G401.6 (cell line): ENCODE data around the gene PAM.
A peak's percentile ranks its signal among the peaks of the same experiment; 100 is the strongest.
"Not testable (repeated sequence)": the region's sequence is repeated elsewhere in the genome, so short reads cannot be mapped to it uniquely, and the experiment has no call there.

Experiments
- FAIRE-seq: peaks from 2 replicates; lab custom pipeline; 2012; peaks lifted over from hg19 to GRCh38; lab: Jason Lieb, UNC

The PAM gene

GRCh38 chr5:102946414-102946813, 191.3 kb downstream of the PAM start:
- no peak for FAIRE-seq

- FAIRE-seq = no peak
These were observed 191.9 kb downstream of the PAM start for GRCh38 chr5:102946971-102947370.

DNA sequence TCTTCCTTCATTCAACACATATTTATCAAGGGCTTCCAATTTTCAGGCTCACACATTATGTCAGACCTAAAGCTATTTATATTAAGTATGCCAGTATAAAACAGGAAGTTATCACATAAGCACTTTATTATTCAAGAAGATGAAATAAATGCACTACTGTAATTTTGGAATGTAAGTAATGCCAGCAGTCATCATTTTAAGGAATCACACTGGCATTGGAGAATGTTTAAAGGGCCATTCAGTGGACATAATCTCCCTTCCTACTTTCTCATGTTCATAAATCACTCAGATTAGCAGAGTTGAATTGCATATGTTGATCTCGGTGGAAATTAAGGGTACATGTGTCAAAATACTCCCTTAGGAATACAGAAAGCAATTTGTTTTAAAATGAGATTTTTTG, 200.4 kb downstream of the PAM start:
- no peak for FAIRE-seq

DNA sequence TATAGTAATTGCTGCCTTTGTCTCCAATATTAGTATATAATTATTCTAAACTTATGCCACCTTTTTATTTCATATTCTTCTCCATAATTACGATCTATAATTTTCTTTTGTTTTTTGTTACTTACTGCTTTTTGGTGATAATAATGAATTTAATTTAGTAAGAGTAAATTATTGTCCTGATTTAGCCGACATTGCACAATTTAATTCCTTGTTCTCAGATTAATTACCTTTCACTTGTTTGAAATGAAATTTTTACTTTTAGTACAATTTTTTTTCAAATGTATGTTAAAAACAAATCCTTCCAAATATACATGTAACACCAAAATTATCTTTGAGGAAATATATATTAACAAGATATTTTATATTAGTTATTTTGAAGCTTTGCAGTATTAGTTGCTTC, 201.5 kb downstream of the PAM start:
- FAIRE-seq = peak; percentile 27

GRCh38 chr5:102957141-102957540, 202.0 kb downstream of the PAM start:
- no peak for FAIRE-seq

DNA sequence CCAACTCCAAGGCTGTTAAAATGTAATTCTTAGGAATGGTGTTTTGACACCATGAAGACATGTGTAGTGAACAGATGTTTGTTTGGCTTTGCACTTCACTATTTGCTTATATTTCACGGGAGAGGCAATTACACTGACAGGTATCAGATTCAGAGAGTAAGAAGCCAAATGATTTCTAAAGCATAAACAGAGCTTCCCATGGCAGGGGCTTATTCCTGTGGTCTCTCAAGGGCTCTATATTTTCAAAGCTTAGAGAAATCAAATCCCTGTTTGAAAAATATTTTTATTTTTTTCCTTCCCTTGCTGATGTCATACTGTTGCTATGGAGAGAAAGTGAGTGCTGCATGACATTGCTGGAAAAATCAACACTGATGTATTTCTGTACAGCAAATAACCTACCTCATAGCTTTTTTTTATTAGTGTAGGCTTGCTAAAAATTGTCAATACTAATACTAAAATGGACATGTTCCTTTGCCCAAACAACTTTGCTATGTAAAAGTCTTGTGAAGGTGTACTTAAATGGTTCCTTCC, 203.4 kb downstream of the PAM start:
- FAIRE-seq = no peak

- no peak for FAIRE-seq
These were observed 203.9 kb downstream of the PAM start for GRCh38 chr5:102959055-102959454.

- no peak for FAIRE-seq
These were observed 206.6 kb downstream of the PAM start for GRCh38 chr5:102961671-102962070.

DNA sequence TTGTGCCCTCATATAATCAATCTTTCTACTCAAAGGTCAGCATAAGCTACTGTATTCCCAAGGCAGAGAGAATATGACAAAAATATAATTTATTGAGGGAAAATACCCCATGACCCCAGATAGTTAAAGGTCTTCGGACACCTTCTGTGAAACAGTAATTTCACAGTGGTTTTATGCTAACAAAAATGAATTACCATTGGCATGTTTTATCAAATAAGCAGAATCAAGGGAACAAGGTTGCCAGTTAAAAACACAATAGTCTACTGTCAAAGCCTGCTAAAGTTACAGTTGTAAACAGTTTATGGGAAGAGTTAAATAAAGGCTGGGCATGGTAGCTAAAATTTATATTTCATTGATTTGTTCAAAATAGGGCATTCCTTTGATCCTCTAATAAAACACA, 210.5 kb downstream of the PAM start:
- no peak for FAIRE-seq

DNA sequence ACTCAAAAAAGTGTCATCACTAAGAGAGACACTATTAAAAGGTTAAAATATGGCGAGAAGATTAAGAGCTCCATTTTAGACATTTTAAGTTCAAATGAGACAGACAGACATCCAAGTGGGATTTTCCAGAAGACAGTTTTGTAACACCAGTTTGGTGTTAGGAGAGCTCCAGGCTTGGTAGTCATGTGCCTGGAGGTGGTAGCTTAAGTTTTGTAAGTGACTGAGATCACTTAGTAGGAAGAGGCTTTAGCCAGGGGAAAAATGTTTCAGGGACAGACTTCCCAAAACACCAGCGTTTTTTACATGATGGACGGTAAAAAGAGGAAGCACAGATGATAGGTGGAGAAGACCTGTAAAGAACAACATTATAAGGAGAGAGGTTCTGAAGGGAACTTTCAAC, 214.5 kb downstream of the PAM start:
- FAIRE-seq = no peak

DNA sequence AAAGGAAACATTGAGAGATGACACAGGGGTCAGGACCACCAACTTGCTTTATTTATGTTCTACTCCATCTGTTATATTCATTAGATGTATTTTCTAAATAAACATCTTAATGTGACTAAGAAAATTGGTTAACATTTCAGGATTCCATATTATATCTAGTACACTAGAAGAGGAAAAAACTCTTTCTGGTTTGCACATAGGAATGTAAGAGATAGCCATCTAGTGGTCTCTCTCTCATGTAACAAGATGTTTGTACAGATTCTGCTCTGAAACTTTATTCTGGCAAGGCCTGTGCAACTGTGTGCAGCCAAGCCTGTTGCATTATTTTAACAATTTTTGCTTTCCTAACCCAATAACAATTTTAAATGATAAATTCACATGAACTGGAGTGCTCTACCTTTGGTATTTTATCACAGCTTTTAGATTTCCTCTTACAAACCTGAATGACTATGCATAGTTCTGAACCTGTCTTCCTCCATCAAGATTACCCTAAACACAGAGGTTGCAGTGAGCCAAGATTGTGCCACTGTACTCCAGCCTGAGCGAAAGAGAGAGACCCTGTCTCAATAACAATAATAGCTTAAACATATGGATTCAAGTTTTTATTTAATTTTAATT, 216.7 kb downstream of the PAM start:
- FAIRE-seq = no peak

- FAIRE-seq = no peak
These were observed 219.1 kb downstream of the PAM start for GRCh38 chr5:102974177-102974576.

GRCh38 chr5:102975045-102975444, 219.9 kb downstream of the PAM start:
- FAIRE-seq = no peak

GRCh38 chr5:102975457-102976182, 220.5 kb downstream of the PAM start:
- no peak for FAIRE-seq

DNA sequence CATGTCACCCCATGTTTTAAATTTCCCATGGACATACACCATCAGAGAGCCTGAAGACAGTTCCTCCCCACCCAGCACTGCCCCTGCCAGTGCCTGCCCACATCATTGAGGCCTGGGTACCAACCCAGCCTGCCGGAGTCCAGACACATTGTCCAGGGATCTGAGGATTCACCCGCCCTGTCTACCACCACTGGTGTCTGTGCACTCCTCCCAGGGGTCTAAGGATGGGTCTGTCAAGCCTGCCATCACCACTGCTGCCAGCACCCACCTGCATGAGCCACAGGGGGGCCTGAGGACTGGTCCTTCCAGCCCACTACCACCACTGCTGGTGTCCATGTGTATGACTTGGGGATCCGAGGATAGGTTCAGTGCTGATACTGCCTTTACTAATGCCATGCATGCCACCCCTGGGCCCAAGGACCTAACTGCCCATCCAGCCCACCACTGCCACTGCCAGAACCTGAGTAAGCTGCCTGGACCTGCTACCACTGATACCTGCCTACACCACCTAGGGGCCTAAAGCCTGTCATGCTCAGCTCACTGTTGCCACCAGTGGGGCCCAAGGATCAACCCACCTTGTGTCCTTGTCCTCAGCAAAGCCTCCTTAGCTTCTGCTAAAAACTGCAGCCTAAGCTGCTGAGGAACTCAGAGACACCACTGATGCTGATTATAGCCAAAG, 227.0 kb downstream of the PAM start:
- no peak for FAIRE-seq

- FAIRE-seq = no peak
These were observed 231.0 kb downstream of the PAM start for GRCh38 chr5:102986074-102986473.

GRCh38 chr5:102988459-102988858, 233.4 kb downstream of the PAM start:
- FAIRE-seq = no peak

- no peak for FAIRE-seq
These were observed 236.7 kb downstream of the PAM start for GRCh38 chr5:102991802-102992201.

DNA sequence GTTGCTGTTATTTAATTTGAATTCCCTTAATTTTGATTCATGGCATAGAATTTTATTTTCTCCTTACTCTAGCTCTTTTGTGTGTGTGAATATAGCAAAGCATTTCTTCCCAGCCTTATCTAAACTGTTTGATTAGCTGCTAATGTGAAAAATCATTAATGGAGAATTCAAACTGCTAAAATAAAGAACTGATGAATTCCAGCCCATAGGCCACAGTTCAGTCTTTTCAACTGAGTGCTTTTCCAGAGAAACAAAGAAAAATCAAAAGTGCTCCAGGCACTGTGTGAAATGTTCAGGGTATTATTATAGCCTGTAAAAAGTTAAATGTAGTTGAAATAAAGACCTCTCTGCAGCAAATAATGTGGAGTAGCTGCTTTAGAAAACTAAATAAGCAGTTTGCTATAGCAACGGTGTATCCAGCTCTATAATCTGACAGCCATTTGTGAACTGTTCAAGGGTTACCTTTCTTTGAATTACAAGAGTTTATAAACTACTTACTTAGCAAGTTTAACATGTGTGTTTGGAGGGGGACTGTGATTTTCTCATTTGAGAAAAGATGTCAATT, 241.0 kb downstream of the PAM start:
- FAIRE-seq = no peak

DNA sequence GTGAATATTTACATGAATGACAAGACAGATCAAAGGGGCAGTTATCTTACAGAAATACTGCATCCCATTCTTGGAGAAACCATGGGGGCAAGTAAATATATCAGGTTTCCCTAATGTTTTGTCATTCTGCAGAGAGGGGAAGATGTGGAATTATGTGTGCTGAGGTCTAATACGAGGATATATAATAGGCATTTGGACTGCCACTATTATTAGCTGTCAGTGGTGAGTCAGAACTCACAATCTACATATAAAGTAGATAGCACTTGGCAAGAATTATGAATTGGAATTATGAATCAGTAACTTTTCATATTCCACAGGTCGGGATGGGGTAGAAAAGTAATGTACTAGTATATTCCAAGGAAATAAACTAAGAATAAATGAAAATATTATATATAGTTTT, 243.1 kb downstream of the PAM start:
- FAIRE-seq = no peak

DNA sequence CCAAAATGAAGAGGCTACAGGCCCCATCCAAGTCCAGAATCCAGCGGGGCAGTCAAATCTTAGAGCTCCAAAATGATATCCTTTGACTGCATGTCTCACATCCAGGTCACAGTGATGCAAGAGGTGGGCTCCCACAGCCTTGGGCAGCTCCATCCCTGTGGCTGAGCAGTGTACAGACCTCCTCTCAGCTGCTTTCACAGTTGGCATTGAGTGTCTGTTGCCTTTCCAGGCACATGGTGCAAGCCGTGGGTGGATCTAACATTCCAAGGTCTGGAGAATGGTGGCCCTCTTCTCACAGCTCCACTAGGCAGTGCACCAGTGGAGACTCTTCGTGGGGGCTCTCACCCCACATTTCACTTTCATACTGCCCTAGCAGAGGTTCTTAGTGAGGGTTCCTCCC, 244.1 kb downstream of the PAM start:
- FAIRE-seq = no peak

- not testable (repeated sequence) for FAIRE-seq
These were observed 244.5 kb downstream of the PAM start for GRCh38 chr5:102999621-103000020.

- FAIRE-seq = no peak
These were observed 245.0 kb downstream of the PAM start for GRCh38 chr5:103000089-103000488.
